Esophagus squamous epithelium (tissue), 5 donors: Measurements from ENCODE around the gene CEP112. TPM values are rescaled to one million over a fixed set of nuclear protein-coding genes. Genes with fewer than 3 reads are reported as not detected.
A peak's percentile ranks its signal among the peaks of the same experiment; 100 is the strongest.
"Not testable (repeated sequence)": the region's sequence is repeated elsewhere in the genome, so short reads cannot be mapped to it uniquely, and the experiment has no call there.

Source experiments
- DNase-seq: peaks from one replicate; lab custom pipeline; 2025; lab: John Stamatoyannopoulos, UW
- H3K27ac ChIP-seq, 4 donors: fragments of 200-600 bp; sonication (generic); one replicate each; pipeline ENCODE4 v1.5.1; 2016 to 2019; ENCODE audit warnings: mild to moderate bottlenecking in 1 of 4
- H3K27me3 ChIP-seq, 4 donors: fragments of 200-600 bp; sonication (generic); 1 replicate in 3 of 4; 2 replicates in 1 of 4; pipeline versions ENCODE4 v1.5.1 to v1.6.0; 2017 to 2021; ENCODE audit warnings: antibody characterized with exemption in 1 of 4
- H3K36me3 ChIP-seq, 3 donors: fragments of 200-600 bp; sonication (generic); one replicate each; pipeline ENCODE4 v1.5.1; 2016 to 2019
- H3K4me1 ChIP-seq, 3 donors: fragments of 200-600 bp; sonication (generic); one replicate each; pipeline ENCODE4 v1.5.1; 2017 to 2019
- H3K4me3 ChIP-seq, 4 donors: fragments of 200-600 bp; sonication (generic); 1 replicate in 3 of 4; 2 replicates in 1 of 4; pipeline ENCODE4 v1.5.1; 2016 to 2019; ENCODE audit warnings: mild to moderate bottlenecking in 2 of 4, moderate library complexity in 1 of 4
- H3K9me3 ChIP-seq, 3 donors: fragments of 200-600 bp; sonication (generic); one replicate each; pipeline ENCODE4 v1.5.1; 2016 to 2019
- CTCF ChIP-seq, 6 experiments: fragments of 450-650 bp in 4 of 6; fragments of 200-600 bp in 2 of 6; sonication (generic) in 2 of 6; IDR thresholded peaks; one replicate each; pipeline ENCODE4 v1.5.1; 2016 to 2019; ENCODE audit warnings: antibody characterized with exemption in 6 of 6, mild to moderate bottlenecking in 4 of 6, moderate library complexity in 4 of 6
- POLR2A ChIP-seq, 4 donors: fragments of 450-650 bp; IDR thresholded peaks; one replicate each; pipeline ENCODE4 v1.6.1; 2017; ENCODE audit warnings: antibody characterized with exemption in 4 of 4, mild to moderate bottlenecking in 4 of 4, moderate library complexity in 3 of 4
- WGBS, 2 donors: methylation state at CpG; one replicate each; pipeline ENCODE4 v1.1.5; 2018; 5-methylcytosine and 5-hydroxymethylcytosine counted together
- intact Hi-C: fragments of 100-400 bp; cut with DNase I; formaldehyde crosslinking; loops from one replicate; pipeline ENCODE4 v1.15.0; 2022
- total RNA-seq, 4 donors: library from RNA; depleted of rRNA; stranded (reverse); fragments of >200 nt; gene quantifications; one replicate each; pipeline ENCODE4 v1.1.0, GENCODE V29; 2016
- donor health status: DM: yes; HTN: yes; CAD: no.

Gene CEP112
- total RNA-seq, 4 donors from 2014 or later, result 2.5 to 10.9 (median 6.4) TPM

- intact Hi-C loops, result no loop called here
- Histone ChIP-seq H3K4me1 (peaks cover 0 to 14% (median 0%) of the 10 kb centered on the region in 3 donors), H3K27ac (no peak overlapping the region), H3K9me3 (peaks cover 0 to 8% (median 7%) of the 10 kb centered on the region in 3 donors), H3K36me3 (no peaks in the 10 kb centered on the region), H3K27me3 (no peaks in the 10 kb centered on the region), H3K4me3 (no peak overlapping the region)
- no peak for DNase-seq
- TF ChIP-seq POLR2A (IDR thresholded peaks at IDR 0.05) (no peak), CTCF (IDR thresholded peaks at IDR 0.05) (no peak)
These were observed 452.9 kb downstream of the CEP112 start for GRCh38 chr17:65739034-65739433.

DNA sequence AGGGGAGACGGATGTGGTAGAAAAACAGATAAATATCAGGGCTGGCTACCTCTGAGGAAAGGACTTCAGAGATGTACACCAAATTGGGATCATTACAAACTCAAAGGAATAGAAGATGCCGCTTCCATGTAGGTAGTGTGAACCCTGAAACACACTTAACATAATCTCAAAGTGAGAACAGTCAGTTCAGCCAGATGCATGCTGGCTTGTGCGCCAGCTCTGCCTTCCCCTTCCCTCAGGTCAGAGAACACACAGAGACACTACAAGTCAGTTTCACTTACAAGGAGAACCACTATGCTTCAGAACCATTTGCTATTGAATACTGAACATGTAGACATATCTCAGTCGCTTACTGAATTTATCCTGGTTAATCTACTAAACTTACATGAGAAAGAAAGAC, 454.5 kb downstream of the CEP112 start:
- no peak for TF ChIP-seq CTCF (IDR thresholded peaks at IDR 0.05)
- TF ChIP-seq POLR2A (IDR thresholded peaks at IDR 0.05), result no peak
- no peak for DNase-seq
- 93 to 97% methylated on average over 3 to 4 of the region's 4 CpGs for WGBS, 2 donors
- no peak overlapping the region for H3K4me3 ChIP-seq
- no peak overlapping the region for H3K27ac ChIP-seq
- intact Hi-C loops, result no loop called here
- H3K4me1 ChIP-seq, result peaks cover 0 to 3% (median 0%) of the 10 kb centered on the region in 3 donors
- H3K27me3 ChIP-seq, result no peaks in the 10 kb centered on the region
- H3K9me3 ChIP-seq, result peaks cover 0 to 8% (median 7%) of the 10 kb centered on the region in 3 donors
- H3K36me3 ChIP-seq, result no peaks in the 10 kb centered on the region

DNA sequence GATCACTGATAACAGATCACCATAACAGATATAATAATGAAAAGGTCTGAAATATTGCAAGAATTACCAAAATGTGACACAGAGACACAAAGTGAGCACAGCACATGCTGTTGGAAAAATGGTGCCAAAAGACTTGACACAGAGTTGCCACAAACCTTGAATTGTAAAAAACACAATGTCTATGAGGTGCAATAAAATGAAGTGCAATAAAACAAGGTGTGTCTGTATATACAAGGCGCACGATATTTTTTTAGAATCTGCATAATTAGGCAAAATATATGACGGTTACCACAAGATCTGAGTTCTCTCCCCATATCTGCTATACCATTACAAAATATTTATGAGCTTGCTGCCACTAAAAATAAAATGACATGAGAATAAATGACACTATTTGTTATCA, 458.6 kb downstream of the CEP112 start:
- WGBS, 2 donors, result 84 to 96% methylated on average over 3 of the region's 3 CpGs
- Histone ChIP-seq H3K4me1 (peaks cover 0 to 9% (median 0%) of the 10 kb centered on the region in 3 donors), H3K9me3 (no peaks in the 10 kb centered on the region), H3K36me3 (no peaks in the 10 kb centered on the region), H3K27ac (no peak overlapping the region), H3K4me3 (no peak overlapping the region), H3K27me3 (no peaks in the 10 kb centered on the region)
- intact Hi-C loops, result no loop called here
- DNase-seq, result no peak
- TF ChIP-seq POLR2A (IDR thresholded peaks at IDR 0.05), result no peak
- TF ChIP-seq CTCF (IDR thresholded peaks at IDR 0.05), result no peak

- H3K4me1 ChIP-seq, DNase-seq, H3K27me3 ChIP-seq, H3K4me3 ChIP-seq, intact Hi-C loops, H3K9me3 ChIP-seq, H3K27ac ChIP-seq, H3K36me3 ChIP-seq: not testable (repeated sequence)
- 88 to 91% methylated on average over 2 of the region's 2 CpGs for WGBS, 2 donors
These were observed 459.3 kb downstream of the CEP112 start for GRCh38 chr17:65732667-65733066.

- WGBS, 2 donors, result 51 to 74% methylated on average over 3 of the region's 3 CpGs
- TF ChIP-seq CTCF (IDR thresholded peaks at IDR 0.05) (no peak), POLR2A (IDR thresholded peaks at IDR 0.05) (no peak)
- DNase-seq, result no peak
These were observed 461.2 kb downstream of the CEP112 start for GRCh38 chr17:65730711-65731169.

GRCh38 chr17:65729207-65729606, 462.7 kb downstream of the CEP112 start:
- Histone ChIP-seq H3K4me3 (no peak overlapping the region), H3K9me3 (no peaks in the 10 kb centered on the region), H3K27me3 (no peaks in the 10 kb centered on the region), H3K27ac (no peak overlapping the region), H3K4me1 (peaks cover 0 to 9% (median 0%) of the 10 kb centered on the region in 3 donors), H3K36me3 (no peaks in the 10 kb centered on the region)
- WGBS, 2 donors, result 77 to 86% methylated on average over 3 of the region's 3 CpGs
- intact Hi-C loops, result no loop called here
- TF ChIP-seq POLR2A (IDR thresholded peaks at IDR 0.05), result no peak
- no peak for TF ChIP-seq CTCF (IDR thresholded peaks at IDR 0.05)
- no peak for DNase-seq

More at GRCh38 chr17:65730711-65731169, 461.2 kb downstream of the CEP112 start:
- Histone ChIP-seq H3K36me3 (no peaks in the 10 kb centered on the region), H3K4me1 (peaks cover 0 to 9% (median 0%) of the 10 kb centered on the region in 3 donors), H3K9me3 (no peaks in the 10 kb centered on the region), H3K4me3 (no peak overlapping the region), H3K27me3 (no peaks in the 10 kb centered on the region), H3K27ac (peak overlapping the region in 2 of 4 donors; percentile 24 to 38)
- intact Hi-C loops, result no loop called here
